ACC112 (cell line): ENCODE results near the gene WDR49.

ENCODE experiments used
- H2AFZ ChIP-seq: fragments of 200-600 bp; sonication (generic); one replicate; pipeline ENCODE4 v1.6.0; 2017; ENCODE audit warnings: antibody characterized with exemption, low read length; ENCODE audit not compliant: unreplicated experiment
- H3K27ac ChIP-seq: fragments of 200-600 bp; sonication (generic); 2 replicates; pipeline ENCODE4 v1.5.1; 2014; ENCODE audit warnings: low read depth, mild to moderate bottlenecking, antibody characterized with exemption, low read length, moderate library complexity
- H3K27me3 ChIP-seq: fragments of 200-600 bp; sonication (generic); 2 replicates; pipeline ENCODE4 v1.6.1; 2014; ENCODE audit warnings: mild to moderate bottlenecking, antibody characterized with exemption, low read length, moderate library complexity, mixed read lengths; ENCODE audit not compliant: insufficient read depth
- H3K36me3 ChIP-seq: fragments of 200-600 bp; sonication (generic); 2 replicates; pipeline ENCODE4 v1.6.1; 2016; ENCODE audit warnings: mild to moderate bottlenecking, antibody characterized with exemption, low read length, moderate library complexity, mixed read lengths; ENCODE audit not compliant: insufficient read depth
- H3K4me1 ChIP-seq: fragments of 200-600 bp; sonication (generic); one replicate; pipeline ENCODE4 v1.6.1; 2016; ENCODE audit warnings: low read length, mixed read lengths; ENCODE audit not compliant: insufficient read depth, unreplicated experiment, control insufficient read depth
- H3K4me3 ChIP-seq: fragments of 200-600 bp; sonication (generic); 2 replicates; pipeline ENCODE4 v1.5.1; 2014; ENCODE audit warnings: mild to moderate bottlenecking, low read depth, low read length
- H3K79me2 ChIP-seq: fragments of 200-600 bp; sonication (generic); one replicate; pipeline ENCODE4 v1.6.0; 2016; ENCODE audit warnings: low read length; ENCODE audit not compliant: control insufficient read depth, unreplicated experiment, insufficient read depth

WDR49 gene

DNA sequence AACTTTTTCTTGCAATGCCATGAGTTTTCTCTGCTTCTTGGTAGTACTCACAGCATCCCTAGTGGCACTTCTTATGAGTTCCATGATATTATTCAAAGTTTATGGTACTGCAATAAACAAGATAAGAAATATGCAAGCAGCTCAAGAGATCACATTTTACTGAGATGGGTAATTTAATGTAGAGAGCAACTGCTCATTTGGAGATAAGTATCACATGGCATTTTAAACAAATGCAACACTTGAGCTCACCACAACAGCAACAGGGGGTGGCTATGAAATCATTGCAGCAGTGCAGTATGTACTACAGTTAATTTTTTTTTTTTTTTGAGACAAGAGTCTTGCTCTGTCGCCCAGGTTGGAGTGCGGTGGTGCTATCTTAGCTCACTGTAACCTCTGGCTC lies 85.1 kb downstream of the WDR49 start:
- no peaks in the 10 kb centered on the region for H3K79me2 ChIP-seq
- H3K4me1 ChIP-seq: no peaks in the 10 kb centered on the region
- no peaks in the 10 kb centered on the region for H3K27me3 ChIP-seq
- no peak overlapping the region for H2AFZ ChIP-seq
- H3K36me3 ChIP-seq: no peaks in the 10 kb centered on the region
- no peak overlapping the region for H3K4me3 ChIP-seq
- H3K27ac ChIP-seq: no peak overlapping the region

DNA sequence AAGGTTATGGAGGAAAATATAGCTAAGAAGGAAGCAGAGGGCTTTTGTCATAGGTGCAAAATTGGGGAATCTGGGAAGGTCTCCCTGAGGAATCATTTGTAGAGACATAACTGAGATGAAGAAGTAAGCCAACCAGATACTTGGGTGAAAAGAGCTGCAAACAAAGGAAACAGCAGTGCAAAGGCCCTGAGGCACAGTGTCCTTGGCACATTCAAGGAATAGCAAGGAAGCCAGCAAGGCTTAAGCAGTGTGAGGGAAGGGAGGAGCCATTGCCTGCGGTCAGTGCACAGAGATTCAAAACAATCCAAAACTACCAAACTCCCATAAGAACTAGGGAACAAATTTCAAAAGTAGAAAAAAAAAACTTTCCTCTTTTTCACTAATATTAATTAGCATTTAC lies 88.3 kb downstream of the WDR49 start:
- H3K4me3 ChIP-seq: no peak overlapping the region
- no peaks in the 10 kb centered on the region for H3K27me3 ChIP-seq
- no peaks in the 10 kb centered on the region for H3K4me1 ChIP-seq
- H2AFZ ChIP-seq: no peak overlapping the region
- H3K79me2 ChIP-seq: no peaks in the 10 kb centered on the region
- no peak overlapping the region for H3K27ac ChIP-seq
- no peaks in the 10 kb centered on the region for H3K36me3 ChIP-seq

DNA sequence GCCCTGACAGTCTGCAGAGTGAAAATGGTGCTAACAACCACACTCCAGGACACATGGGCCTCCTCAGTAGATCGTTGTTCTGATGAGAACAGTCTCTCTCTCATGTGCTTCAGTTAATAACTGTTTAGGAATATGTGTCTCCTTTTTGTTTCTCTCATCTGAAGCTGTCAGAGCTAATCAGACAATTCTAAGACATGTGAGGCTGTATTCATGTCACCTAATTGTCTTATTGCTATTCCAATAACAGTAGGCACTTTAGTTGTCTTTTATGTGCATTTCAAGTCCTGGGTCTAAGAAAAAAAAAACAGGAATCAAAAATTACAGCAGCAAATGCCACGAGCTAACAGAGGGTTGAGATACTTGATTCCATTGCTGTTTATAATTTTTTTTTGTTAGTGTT lies 89.1 kb downstream of the WDR49 start:
- no peak overlapping the region for H3K27ac ChIP-seq
- no peaks in the 10 kb centered on the region for H3K36me3 ChIP-seq
- no peaks in the 10 kb centered on the region for H3K79me2 ChIP-seq
- no peak overlapping the region for H2AFZ ChIP-seq
- no peaks in the 10 kb centered on the region for H3K4me1 ChIP-seq
- H3K27me3 ChIP-seq: no peaks in the 10 kb centered on the region
- H3K4me3 ChIP-seq: no peak overlapping the region

DNA sequence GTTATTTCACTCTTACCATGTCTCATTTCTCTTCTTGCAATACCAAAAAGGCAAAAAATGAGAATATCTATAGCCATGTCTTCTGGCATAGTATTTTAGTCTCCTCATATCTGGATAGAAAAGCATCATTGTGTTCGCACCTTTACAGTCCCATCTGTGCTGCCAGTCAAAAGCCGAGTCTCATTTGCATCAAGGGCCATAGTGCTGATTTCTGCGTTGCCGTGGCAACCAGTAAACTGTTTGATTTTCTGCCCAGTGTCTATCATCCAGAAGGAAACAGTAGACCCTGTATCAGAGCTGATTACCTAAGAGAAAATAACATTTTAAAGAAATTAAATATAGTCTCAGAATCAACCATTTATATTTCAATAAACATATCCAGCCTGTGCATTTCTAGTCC lies 93.8 kb downstream of the WDR49 start:
- Histone ChIP-seq H3K4me3 (no peak overlapping the region), H3K4me1 (no peaks in the 10 kb centered on the region), H3K27ac (no peak overlapping the region), H3K79me2 (no peaks in the 10 kb centered on the region), H3K36me3 (no peaks in the 10 kb centered on the region), H3K27me3 (no peaks in the 10 kb centered on the region), H2AFZ (no peak overlapping the region)

DNA sequence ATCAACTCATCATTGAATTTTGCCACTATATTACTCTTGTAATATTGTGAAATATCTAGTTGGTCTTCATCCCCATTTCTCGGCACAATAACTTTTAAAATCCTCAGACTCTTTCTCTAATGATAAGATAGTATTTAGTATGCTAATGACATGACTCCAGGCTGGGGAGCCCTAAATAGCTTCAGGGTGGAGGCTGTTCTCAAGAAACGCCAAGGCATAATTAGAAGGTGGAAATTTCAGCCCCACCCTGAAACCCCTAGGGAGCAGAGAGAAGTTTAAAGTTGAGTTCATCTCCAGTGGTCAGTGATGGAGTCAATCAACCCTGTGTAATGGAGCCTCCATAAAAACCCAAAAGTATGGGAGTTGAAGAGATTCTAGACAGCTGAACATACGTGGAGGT lies 98.8 kb downstream of the WDR49 start:
- Histone ChIP-seq H3K79me2 (no peaks in the 10 kb centered on the region), H3K4me1 (no peaks in the 10 kb centered on the region), H3K27me3 (no peaks in the 10 kb centered on the region), H3K4me3 (no peak overlapping the region), H3K36me3 (no peaks in the 10 kb centered on the region), H3K27ac (no peak overlapping the region), H2AFZ (no peak overlapping the region)

DNA sequence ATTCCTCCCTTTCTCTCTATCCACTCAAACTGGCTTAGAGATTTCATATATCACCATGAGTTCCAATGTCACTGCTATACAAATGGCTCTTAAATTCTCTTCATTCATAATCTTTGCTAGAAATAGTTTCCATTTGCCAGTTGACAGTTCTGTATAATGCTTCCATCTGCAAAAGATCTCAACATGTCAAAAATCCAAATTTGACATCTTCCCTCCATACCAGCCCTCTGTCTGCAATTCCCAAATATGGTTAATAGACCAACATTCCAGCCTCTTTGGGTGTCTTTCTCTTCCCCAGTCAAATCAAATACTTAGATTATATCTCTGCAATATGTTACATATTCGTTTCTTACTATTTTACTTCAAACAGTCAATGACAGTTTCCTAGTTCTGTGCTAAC lies 115.7 kb downstream of the WDR49 start:
- Histone ChIP-seq H2AFZ (no peak overlapping the region), H3K4me1 (no peaks in the 10 kb centered on the region), H3K27ac (no peak overlapping the region), H3K4me3 (no peak overlapping the region), H3K36me3 (no peaks in the 10 kb centered on the region), H3K27me3 (no peaks in the 10 kb centered on the region), H3K79me2 (no peaks in the 10 kb centered on the region)

DNA sequence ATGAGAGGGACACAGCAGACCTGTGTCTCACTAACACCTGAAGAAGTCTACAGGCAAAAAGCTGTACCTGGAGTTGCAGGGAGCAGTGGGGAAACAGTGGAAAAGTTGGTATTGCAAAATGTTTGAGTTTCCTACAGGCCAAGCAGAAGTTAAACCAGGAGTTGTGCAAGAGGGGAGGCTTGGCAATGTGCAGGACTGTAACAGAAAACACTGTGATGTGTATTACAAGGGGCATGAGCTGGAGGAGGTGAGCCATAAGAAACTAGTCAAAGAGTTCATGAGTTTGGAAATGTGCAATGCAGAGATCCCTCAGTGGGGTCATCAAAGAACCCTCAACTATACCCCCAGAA lies 132.8 kb downstream of the WDR49 start:
- H3K27me3 ChIP-seq: no peaks in the 10 kb centered on the region
- no peaks in the 10 kb centered on the region for H3K79me2 ChIP-seq
- H3K4me1 ChIP-seq: no peaks in the 10 kb centered on the region
- no peaks in the 10 kb centered on the region for H3K36me3 ChIP-seq
- no peak overlapping the region for H3K4me3 ChIP-seq
- no peak overlapping the region for H3K27ac ChIP-seq
- H2AFZ ChIP-seq: no peak overlapping the region

DNA sequence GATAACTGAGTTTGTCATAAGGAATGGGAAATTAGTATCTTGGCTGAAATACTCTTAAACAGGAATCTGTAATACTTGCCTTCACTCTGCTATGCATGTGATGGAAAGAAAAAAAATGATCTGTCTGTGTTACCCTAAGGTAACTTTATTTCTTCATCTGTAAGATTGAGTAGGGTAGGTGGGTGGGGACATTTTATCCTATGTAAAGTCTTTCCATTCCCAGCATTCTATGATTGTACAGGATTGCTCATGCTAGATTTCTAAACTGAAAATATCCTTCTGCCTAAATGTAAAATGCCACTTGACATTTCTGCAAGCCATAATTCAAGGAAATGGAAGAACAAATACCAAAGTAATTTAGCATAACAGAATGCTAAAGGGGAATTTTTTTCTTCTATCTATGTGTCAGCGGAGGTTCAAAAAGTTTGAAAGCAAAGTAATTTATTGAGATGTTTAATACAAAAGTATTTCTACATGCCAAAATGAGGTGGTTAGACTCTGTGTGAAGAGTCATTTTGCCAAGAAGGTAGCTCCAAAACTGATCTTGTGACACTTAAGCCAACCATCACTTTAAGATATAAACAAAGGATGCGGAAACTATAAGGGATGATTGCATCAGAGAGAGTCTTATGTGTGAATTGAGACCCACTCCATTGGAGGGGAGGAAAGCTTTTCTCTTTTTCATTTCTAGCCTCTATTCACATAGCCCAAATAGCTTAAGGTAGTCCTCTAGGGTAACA lies 133.3 kb downstream of the WDR49 start:
- Histone ChIP-seq H3K27ac (no peak overlapping the region), H2AFZ (no peak overlapping the region), H3K4me1 (no peaks in the 10 kb centered on the region), H3K4me3 (no peak overlapping the region), H3K36me3 (no peaks in the 10 kb centered on the region), H3K27me3 (no peaks in the 10 kb centered on the region), H3K79me2 (no peaks in the 10 kb centered on the region)

DNA sequence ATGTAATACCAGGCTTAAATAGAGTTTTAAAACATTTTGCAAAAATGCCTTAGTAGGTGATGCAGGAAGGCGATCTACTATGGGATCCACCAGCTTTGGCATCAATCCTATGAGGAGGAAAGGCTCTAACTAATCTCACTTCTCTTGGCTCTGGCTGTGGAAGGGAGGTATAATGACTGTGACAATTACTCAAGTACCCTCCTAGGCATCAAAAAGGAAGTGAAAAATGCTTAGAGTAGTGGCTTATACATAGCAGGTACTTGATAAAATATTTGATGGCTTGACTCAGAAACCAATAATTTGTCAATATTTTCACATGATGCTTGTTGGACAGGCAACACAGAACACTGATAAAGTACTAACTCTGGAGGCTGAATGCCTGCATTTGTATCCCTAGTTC lies 145.8 kb downstream of the WDR49 start:
- H3K4me3 ChIP-seq: no peak overlapping the region
- H3K4me1 ChIP-seq: no peaks in the 10 kb centered on the region
- H3K27me3 ChIP-seq: no peaks in the 10 kb centered on the region
- H3K79me2 ChIP-seq: no peaks in the 10 kb centered on the region
- no peaks in the 10 kb centered on the region for H3K36me3 ChIP-seq
- no peak overlapping the region for H2AFZ ChIP-seq
- H3K27ac ChIP-seq: no peak overlapping the region

DNA sequence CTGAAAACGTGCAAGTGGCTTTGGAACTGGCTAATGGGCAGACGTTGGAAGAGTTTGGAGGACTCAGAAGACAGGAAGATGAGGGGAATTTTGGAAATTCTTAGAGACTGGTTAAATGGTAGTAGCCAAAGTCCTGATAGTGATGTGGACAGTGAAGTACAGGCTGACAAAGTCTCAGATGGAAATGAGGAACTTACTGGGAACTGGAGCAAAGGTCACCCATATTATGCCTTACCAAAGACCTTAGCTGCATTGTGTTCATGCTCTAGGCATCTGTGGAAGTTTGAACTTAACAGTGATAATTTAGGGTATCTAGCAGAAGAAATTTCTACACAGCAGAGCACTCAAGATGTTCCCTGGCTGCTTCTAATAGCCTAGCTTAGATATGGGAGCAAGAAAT lies 151.3 kb downstream of the WDR49 start:
- H3K27me3 ChIP-seq: no peaks in the 10 kb centered on the region
- H3K4me1 ChIP-seq: no peaks in the 10 kb centered on the region
- no peak overlapping the region for H2AFZ ChIP-seq

DNA sequence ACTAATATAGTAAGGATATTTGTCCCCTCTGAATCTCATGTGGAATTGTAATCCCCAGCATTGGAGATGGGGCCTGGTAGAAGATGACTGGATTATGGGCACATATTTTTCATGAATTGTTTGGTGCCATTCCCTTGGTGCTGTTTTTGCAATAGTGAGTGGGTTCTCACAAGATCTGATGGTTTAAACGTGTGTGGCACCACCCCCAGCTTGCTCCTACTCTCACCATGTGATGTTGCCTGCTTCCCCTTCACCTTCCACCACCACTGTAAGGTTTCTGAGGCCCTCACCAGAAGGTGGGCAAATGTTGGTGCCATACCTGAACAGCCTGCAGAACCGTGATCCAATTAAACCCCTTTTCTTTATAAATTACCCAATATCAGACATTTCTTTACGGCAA lies 151.8 kb downstream of the WDR49 start:
- Histone ChIP-seq H2AFZ (no peak overlapping the region), H3K27ac (no peak overlapping the region), H3K36me3 (no peaks in the 10 kb centered on the region), H3K4me3 (no peak overlapping the region), H3K27me3 (no peaks in the 10 kb centered on the region), H3K79me2 (no peaks in the 10 kb centered on the region), H3K4me1 (no peaks in the 10 kb centered on the region)

More for the DNA sequence above, 151.3 kb downstream of the WDR49 start:
- Histone ChIP-seq H3K79me2 (no peaks in the 10 kb centered on the region), H3K4me3 (no peak overlapping the region), H3K36me3 (no peaks in the 10 kb centered on the region), H3K27ac (no peak overlapping the region)
